HEK293T (cell line): Measurements from ENCODE around the gene ORC3.
"Not testable (repeated sequence)": the region's sequence is repeated elsewhere in the genome, so short reads cannot be mapped to it uniquely, and the experiment has no call there.

ENCODE experiments used
- ARNT ChIP-seq: fragments of 450-650 bp; IDR thresholded peaks from 2 replicates; pipeline ENCODE4 v1.6.1; 2017; ENCODE audit warnings: mild to moderate bottlenecking
- BHLHE40 ChIP-seq: fragments of 450-650 bp; IDR thresholded peaks from 2 replicates; pipeline ENCODE4 v1.6.1; 2016; ENCODE audit warnings: mild to moderate bottlenecking, moderate library complexity, borderline replicate concordance
- ELF4 ChIP-seq: fragments of 450-650 bp; IDR thresholded peaks from 2 replicates; pipeline ENCODE4 v1.6.1; 2017; ENCODE audit warnings: antibody characterized with exemption
- FOXK2 ChIP-seq: fragments of 450-650 bp; IDR thresholded peaks from 2 replicates; pipeline ENCODE4 v1.6.1; 2016; ENCODE audit warnings: mild to moderate bottlenecking
- FOXM1 ChIP-seq: fragments of 450-650 bp; IDR thresholded peaks from 2 replicates; pipeline ENCODE4 v1.6.1; 2017; ENCODE audit warnings: mild to moderate bottlenecking, borderline replicate concordance
- HDGF ChIP-seq: fragments of 450-650 bp; IDR thresholded peaks from 2 replicates; pipeline ENCODE4 v1.6.1; 2017; ENCODE audit warnings: antibody characterized with exemption, borderline replicate concordance
- LEF1 ChIP-seq: fragments of 450-650 bp; IDR thresholded peaks from 2 replicates; pipeline ENCODE4 v1.6.1; 2017; ENCODE audit warnings: mild to moderate bottlenecking, borderline replicate concordance
- NFRKB ChIP-seq: fragments of 450-650 bp; IDR thresholded peaks from 2 replicates; pipeline ENCODE4 v1.6.1; 2016; ENCODE audit warnings: mild to moderate bottlenecking, moderate library complexity
- PKNOX1 ChIP-seq: fragments of 450-650 bp; IDR thresholded peaks from 2 replicates; pipeline ENCODE4 v1.6.1; 2016
- SP1 ChIP-seq: fragments of 450-650 bp; IDR thresholded peaks from 2 replicates; pipeline ENCODE4 v1.6.1; 2017
- SUZ12 ChIP-seq: fragments of 450-650 bp; IDR thresholded peaks from 2 replicates; pipeline ENCODE4 v1.6.1; 2016; ENCODE audit warnings: mild to moderate bottlenecking
- TARDBP ChIP-seq: fragments of 450-650 bp; IDR thresholded peaks from 2 replicates; pipeline ENCODE4 v1.6.1; 2016
- ZNF384 ChIP-seq: fragments of 450-650 bp; IDR thresholded peaks from 2 replicates; pipeline ENCODE4 v1.6.1; 2016

- TF ChIP-seq FOXM1, HDGF, LEF1, BHLHE40, SUZ12, ZNF384, NFRKB, ARNT, ELF4, PKNOX1, SP1, TARDBP, FOXK2: not testable (repeated sequence)
These were observed 113.1 kb downstream of the ORC3 start for GRCh38 chr6:87703039-87703438.
